Keratinocyte (primary cell): Measurements from ENCODE around the gene ELF4. TPM values are rescaled to one million over a fixed set of nuclear protein-coding genes. Genes with fewer than 3 reads are reported as not detected.

Experiments
- DNase-seq: peaks from one replicate; pipeline ENCODE4 v3.0.0-alpha.2; 2011; ENCODE audit warnings: low read depth, missing footprints, low spot score
- FAIRE-seq: peaks from 2 replicates; lab custom pipeline; 2011; peaks lifted over from hg19 to GRCh38; lab: Jason Lieb, UNC
- H2AFZ ChIP-seq: 2 replicates; pipeline ENCODE4 v1.6.0; 2012; ENCODE audit warnings: low read length, control low read depth, inconsistent platforms; ENCODE audit not compliant: control insufficient read depth
- H3K27ac ChIP-seq: 2 replicates; pipeline ENCODE4 v1.5.1; 2011; ENCODE audit warnings: low read length; ENCODE audit not compliant: control insufficient read depth, insufficient read depth
- H3K27me3 ChIP-seq: 3 replicates; pipeline ENCODE4 v1.6.0; 2011; ENCODE audit warnings: low read length; ENCODE audit not compliant: control insufficient read depth, insufficient read depth; ENCODE audit errors: extremely low read depth
- H3K36me3 ChIP-seq, 2 experiments: 2 replicates in 1 of 2; 3 replicates in 1 of 2; pipeline ENCODE4 v1.5.1; 2011; ENCODE audit warnings: low read length in 2 of 2, mild to moderate bottlenecking in 1 of 2; ENCODE audit not compliant: control insufficient read depth in 2 of 2, insufficient read depth in 2 of 2; ENCODE audit errors: extremely low read depth in 1 of 2
- H3K4me1 ChIP-seq: 3 replicates; pipeline ENCODE4 v1.5.1; 2011; ENCODE audit warnings: low read length; ENCODE audit not compliant: control insufficient read depth, insufficient read depth; ENCODE audit errors: extremely low read depth
- H3K4me2 ChIP-seq: 3 replicates; pipeline ENCODE4 v1.6.0; 2011; ENCODE audit warnings: low read depth, low read length; ENCODE audit not compliant: control insufficient read depth, insufficient read depth; ENCODE audit errors: extremely low read depth
- H3K4me3 ChIP-seq, 3 experiments: fragments of 200-600 bp in 1 of 3; sonication (generic) in 1 of 3; 2 replicates in 2 of 3; 3 replicates in 1 of 3; pipeline ENCODE4 v1.5.1; 2011 to 2016; ENCODE audit warnings: low read length in 3 of 3, mild to moderate bottlenecking in 3 of 3, control low read depth in 2 of 3, inconsistent platforms in 1 of 3, low read depth in 1 of 3, mixed read lengths in 1 of 3, mixed run types in 1 of 3, moderate library complexity in 1 of 3; ENCODE audit not compliant: control insufficient read depth in 2 of 3, insufficient read depth in 2 of 3; ENCODE audit errors: extremely low read depth in 1 of 3
- H3K79me2 ChIP-seq: 2 replicates; pipeline ENCODE4 v1.6.0; 2012; ENCODE audit warnings: low read length; ENCODE audit not compliant: control insufficient read depth, insufficient read depth
- H3K9ac ChIP-seq: 3 replicates; pipeline ENCODE4 v1.6.0; 2011; ENCODE audit warnings: low read length; ENCODE audit not compliant: control insufficient read depth, insufficient read depth; ENCODE audit errors: extremely low read depth
- H3K9me1 ChIP-seq: 3 replicates; pipeline ENCODE4 v1.6.0; 2011; ENCODE audit warnings: low read length; ENCODE audit not compliant: control insufficient read depth, insufficient read depth; ENCODE audit errors: extremely low read depth
- H3K9me3 ChIP-seq: 2 replicates; pipeline ENCODE4 v1.5.1; 2012; ENCODE audit warnings: low read depth, low read length; ENCODE audit not compliant: control insufficient read depth
- H4K20me1 ChIP-seq: 3 replicates; pipeline ENCODE4 v1.6.0; 2011; ENCODE audit warnings: low read length; ENCODE audit not compliant: control insufficient read depth, insufficient read depth; ENCODE audit errors: extremely low read depth
- EZH2 ChIP-seq: IDR thresholded peaks from one replicate; pipeline ENCODE4 v1.6.1; 2012; ENCODE audit warnings: inconsistent platforms, mild to moderate bottlenecking, low read length, moderate library complexity
- dilution Hi-C: fragments of 300-500 bp; cut with MboI; formaldehyde crosslinking; loops from one replicate; pipeline ENCODE4 v1.7.0; 2020; ENCODE audit warnings: low sequenced_read_pairs; ENCODE audit not compliant: extremely low pct_ligation_motif_present
- polyA plus RNA-seq, 5 experiments: library from polyadenylated mRNA; depleted of rRNA in 3 of 5; stranded (reverse) in 3 of 5; stranded (forward) in 1 of 5; unstranded in 1 of 5; fragments of >200 nt; gene quantifications; 1 replicate in 1 of 5; 2 replicates in 3 of 5; 3 replicates in 1 of 5; pipeline versions ENCODE4 v1.2.1 to v1.2.3, GENCODE V29; 2011 to 2012; ENCODE audit warnings: missing spikeins in 2 of 5, low read depth in 1 of 5, low replicate concordance in 1 of 5
- TF ChIP-seq, protein P1 (sequence below), 3 experiments: IDR thresholded peaks in 1 of 3; conservative IDR thresholded peaks in 1 of 3; optimal IDR thresholded peaks in 1 of 3; 2 replicates in 2 of 3; 3 replicates in 1 of 3; pipeline versions ENCODE3 to v1.5.1; 2011; ENCODE audit warnings: low read length in 3 of 3, mild to moderate bottlenecking in 3 of 3, moderate library complexity in 2 of 3, control low read depth in 1 of 3, inconsistent platforms in 1 of 3; ENCODE audit not compliant: insufficient read depth in 2 of 3; ENCODE audit errors: extremely low read depth in 1 of 3

ELF4 gene
- polyA plus RNA-seq, 1 donor (not counting 4 experiments of a cell fraction or from before 2014, with no cell fraction given) = 17.6 TPM

DNA sequence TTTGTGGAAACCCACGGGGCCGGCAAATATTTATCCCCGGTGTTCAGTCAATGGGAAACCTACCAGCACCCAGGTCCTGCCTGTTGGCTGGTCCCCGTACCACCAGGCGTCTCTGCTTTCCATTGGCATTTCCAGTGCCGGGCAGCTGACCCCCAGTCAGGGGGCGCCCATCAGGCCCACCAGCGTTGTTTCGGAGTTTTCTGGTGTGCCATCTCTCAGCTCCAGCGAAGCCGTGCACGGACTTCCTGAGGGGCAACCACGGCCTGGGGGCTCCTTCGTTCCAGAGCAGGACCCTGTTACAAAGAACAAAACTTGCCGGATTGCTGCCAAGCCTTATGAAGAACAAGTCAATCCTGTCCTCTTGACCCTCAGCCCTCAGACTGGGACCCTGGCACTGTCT, 95.1 kb downstream of the ELF4 start:
- FAIRE-seq (no peak), DNase-seq (no peak)
- Histone ChIP-seq H3K36me3 (no peaks in the 10 kb centered on the region), H2AFZ (no peak overlapping the region), H4K20me1 (no peaks in the 10 kb centered on the region), H3K27me3 (no peaks in the 10 kb centered on the region), H3K4me2 (no peak overlapping the region), H3K79me2 (no peaks in the 10 kb centered on the region), H3K27ac (no peak overlapping the region), H3K9me1 (no peaks in the 10 kb centered on the region), H3K9ac (no peak overlapping the region), H3K4me1 (no peaks in the 10 kb centered on the region), H3K9me3 (peaks cover 3% of the 10 kb centered on the region), H3K4me3 (no peak overlapping the region)
- dilution Hi-C loops = no loop called here
- TF ChIP-seq, protein P1, sequence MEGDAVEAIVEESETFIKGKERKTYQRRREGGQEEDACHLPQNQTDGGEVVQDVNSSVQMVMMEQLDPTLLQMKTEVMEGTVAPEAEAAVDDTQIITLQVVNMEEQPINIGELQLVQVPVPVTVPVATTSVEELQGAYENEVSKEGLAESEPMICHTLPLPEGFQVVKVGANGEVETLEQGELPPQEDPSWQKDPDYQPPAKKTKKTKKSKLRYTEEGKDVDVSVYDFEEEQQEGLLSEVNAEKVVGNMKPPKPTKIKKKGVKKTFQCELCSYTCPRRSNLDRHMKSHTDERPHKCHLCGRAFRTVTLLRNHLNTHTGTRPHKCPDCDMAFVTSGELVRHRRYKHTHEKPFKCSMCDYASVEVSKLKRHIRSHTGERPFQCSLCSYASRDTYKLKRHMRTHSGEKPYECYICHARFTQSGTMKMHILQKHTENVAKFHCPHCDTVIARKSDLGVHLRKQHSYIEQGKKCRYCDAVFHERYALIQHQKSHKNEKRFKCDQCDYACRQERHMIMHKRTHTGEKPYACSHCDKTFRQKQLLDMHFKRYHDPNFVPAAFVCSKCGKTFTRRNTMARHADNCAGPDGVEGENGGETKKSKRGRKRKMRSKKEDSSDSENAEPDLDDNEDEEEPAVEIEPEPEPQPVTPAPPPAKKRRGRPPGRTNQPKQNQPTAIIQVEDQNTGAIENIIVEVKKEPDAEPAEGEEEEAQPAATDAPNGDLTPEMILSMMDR (optimal IDR thresholded peaks at IDR 0.05 in 1 of 3, IDR thresholded peaks at IDR 0.05 in 1 of 3, conservative IDR thresholded peaks at IDR 0.05 in 1 of 3; ENCODE audit: extremely low read depth in 1 of 3, insufficient read depth in 2 of 3, low read length in 3 of 3) = no peak
- TF ChIP-seq EZH2 = no peak

Other genes starting within 250 kb of the ELF4 start
- 18.3 to 30.6 TPM (median 29.1 TPM) in 3 replicates for gene UTP14A, start 204.3 kb downstream of the ELF4 start, polyA plus RNA-seq
- gene BCORL1, start 127.9 kb downstream of the ELF4 start, polyA plus RNA-seq = 0.41 to 1.2 TPM (median 0.54 TPM) in 3 replicates
- gene AIFM1, start 55.3 kb upstream of the ELF4 start, polyA plus RNA-seq = 36.1 to 52.5 TPM (median 47.8 TPM) in 3 replicates
- gene RAB33A, start 61.5 kb upstream of the ELF4 start, polyA plus RNA-seq = 0.09 TPM in 1 of 3 replicates, not detected in the others
- gene ZNF280C, start 158.4 kb upstream of the ELF4 start, polyA plus RNA-seq = 3.2 to 4.7 TPM (median 3.9 TPM) in 3 replicates
- 9.7 to 19.4 TPM (median 13.6 TPM) in 3 replicates for gene SLC25A14, start 229.4 kb upstream of the ELF4 start, polyA plus RNA-seq